Loucy (cell line): Measurements from ENCODE around the gene BICRAL.

ENCODE experiments used
- EZH2phosphoT487 ChIP-seq: fragments of 200-600 bp; IDR thresholded peaks from 2 replicates; pipeline ENCODE4 v1.6.1; 2018; ENCODE audit warnings: antibody characterized with exemption, mild to moderate bottlenecking, moderate library complexity, borderline replicate concordance
- TF ChIP-seq, protein P1 (sequence below): fragments of 200-600 bp; sonication (generic); conservative IDR thresholded peaks from 2 replicates; pipeline ENCODE4 v1.5.1; 2014; ENCODE audit warnings: mild to moderate bottlenecking, antibody characterized with exemption, low read length

DNA sequence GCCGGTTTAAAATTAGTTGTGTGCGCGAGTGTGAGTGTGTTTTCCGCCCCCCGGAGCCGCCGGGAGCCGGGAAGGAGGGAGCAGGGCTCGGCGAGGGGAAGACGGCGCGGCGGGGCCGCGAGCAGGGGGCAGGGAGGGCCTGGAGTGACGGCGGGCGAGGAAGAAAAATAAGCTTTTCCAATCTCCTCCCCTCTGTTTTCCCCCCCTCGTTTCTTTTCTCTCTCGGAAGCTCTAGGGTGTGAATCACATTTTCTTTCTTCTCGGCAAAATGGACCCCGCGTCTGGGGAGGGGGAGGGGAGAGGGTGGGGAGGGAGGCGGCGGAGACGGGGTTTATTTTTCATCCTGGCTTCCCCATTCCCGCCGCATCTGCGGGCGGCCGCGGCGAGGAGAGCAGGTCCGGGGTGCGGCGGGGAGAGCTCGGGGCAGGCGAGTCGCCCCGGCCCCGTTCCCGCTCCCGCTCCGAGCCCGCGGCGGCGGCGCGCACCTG, 881 bp downstream of the BICRAL start:
- TF ChIP-seq, protein P1, sequence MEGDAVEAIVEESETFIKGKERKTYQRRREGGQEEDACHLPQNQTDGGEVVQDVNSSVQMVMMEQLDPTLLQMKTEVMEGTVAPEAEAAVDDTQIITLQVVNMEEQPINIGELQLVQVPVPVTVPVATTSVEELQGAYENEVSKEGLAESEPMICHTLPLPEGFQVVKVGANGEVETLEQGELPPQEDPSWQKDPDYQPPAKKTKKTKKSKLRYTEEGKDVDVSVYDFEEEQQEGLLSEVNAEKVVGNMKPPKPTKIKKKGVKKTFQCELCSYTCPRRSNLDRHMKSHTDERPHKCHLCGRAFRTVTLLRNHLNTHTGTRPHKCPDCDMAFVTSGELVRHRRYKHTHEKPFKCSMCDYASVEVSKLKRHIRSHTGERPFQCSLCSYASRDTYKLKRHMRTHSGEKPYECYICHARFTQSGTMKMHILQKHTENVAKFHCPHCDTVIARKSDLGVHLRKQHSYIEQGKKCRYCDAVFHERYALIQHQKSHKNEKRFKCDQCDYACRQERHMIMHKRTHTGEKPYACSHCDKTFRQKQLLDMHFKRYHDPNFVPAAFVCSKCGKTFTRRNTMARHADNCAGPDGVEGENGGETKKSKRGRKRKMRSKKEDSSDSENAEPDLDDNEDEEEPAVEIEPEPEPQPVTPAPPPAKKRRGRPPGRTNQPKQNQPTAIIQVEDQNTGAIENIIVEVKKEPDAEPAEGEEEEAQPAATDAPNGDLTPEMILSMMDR = no peak
- TF ChIP-seq EZH2phosphoT487 = no peak
